Esophagus squamous epithelium (tissue), 5 donors: Measurements from ENCODE around the gene TPCN2. TPM values are rescaled to one million over a fixed set of nuclear protein-coding genes. Genes with fewer than 3 reads are reported as not detected.

Experiments
- DNase-seq: peaks from one replicate; lab custom pipeline; 2025; lab: John Stamatoyannopoulos, UW
- H3K27ac ChIP-seq, 4 donors: fragments of 200-600 bp; sonication (generic); one replicate each; pipeline ENCODE4 v1.5.1; 2016 to 2019; ENCODE audit warnings: mild to moderate bottlenecking in 1 of 4
- H3K27me3 ChIP-seq, 4 donors: fragments of 200-600 bp; sonication (generic); 1 replicate in 3 of 4; 2 replicates in 1 of 4; pipeline versions ENCODE4 v1.5.1 to v1.6.0; 2017 to 2021; ENCODE audit warnings: antibody characterized with exemption in 1 of 4
- H3K36me3 ChIP-seq, 3 donors: fragments of 200-600 bp; sonication (generic); one replicate each; pipeline ENCODE4 v1.5.1; 2016 to 2019
- H3K4me1 ChIP-seq, 3 donors: fragments of 200-600 bp; sonication (generic); one replicate each; pipeline ENCODE4 v1.5.1; 2017 to 2019
- H3K4me3 ChIP-seq, 4 donors: fragments of 200-600 bp; sonication (generic); 1 replicate in 3 of 4; 2 replicates in 1 of 4; pipeline ENCODE4 v1.5.1; 2016 to 2019; ENCODE audit warnings: mild to moderate bottlenecking in 2 of 4, moderate library complexity in 1 of 4
- H3K9me3 ChIP-seq, 3 donors: fragments of 200-600 bp; sonication (generic); one replicate each; pipeline ENCODE4 v1.5.1; 2016 to 2019
- CTCF ChIP-seq, 6 experiments: fragments of 450-650 bp in 4 of 6; fragments of 200-600 bp in 2 of 6; sonication (generic) in 2 of 6; IDR thresholded peaks; one replicate each; pipeline ENCODE4 v1.5.1; 2016 to 2019; ENCODE audit warnings: antibody characterized with exemption in 6 of 6, mild to moderate bottlenecking in 4 of 6, moderate library complexity in 4 of 6
- POLR2A ChIP-seq, 4 donors: fragments of 450-650 bp; IDR thresholded peaks; one replicate each; pipeline ENCODE4 v1.6.1; 2017; ENCODE audit warnings: antibody characterized with exemption in 4 of 4, mild to moderate bottlenecking in 4 of 4, moderate library complexity in 3 of 4
- WGBS, 2 donors: methylation state at CpG; one replicate each; pipeline ENCODE4 v1.1.5; 2018; 5-methylcytosine and 5-hydroxymethylcytosine counted together
- intact Hi-C: fragments of 100-400 bp; cut with DNase I; formaldehyde crosslinking; loops from one replicate; pipeline ENCODE4 v1.15.0; 2022
- total RNA-seq, 4 donors: library from RNA; depleted of rRNA; stranded (reverse); fragments of >200 nt; gene quantifications; one replicate each; pipeline ENCODE4 v1.1.0, GENCODE V29; 2016
- donor health status: DM: yes; HTN: yes; CAD: no.

The TPCN2 gene
- total RNA-seq, 4 donors from 2014 or later: 7.9 to 12.0 (median 9.1) TPM

DNA sequence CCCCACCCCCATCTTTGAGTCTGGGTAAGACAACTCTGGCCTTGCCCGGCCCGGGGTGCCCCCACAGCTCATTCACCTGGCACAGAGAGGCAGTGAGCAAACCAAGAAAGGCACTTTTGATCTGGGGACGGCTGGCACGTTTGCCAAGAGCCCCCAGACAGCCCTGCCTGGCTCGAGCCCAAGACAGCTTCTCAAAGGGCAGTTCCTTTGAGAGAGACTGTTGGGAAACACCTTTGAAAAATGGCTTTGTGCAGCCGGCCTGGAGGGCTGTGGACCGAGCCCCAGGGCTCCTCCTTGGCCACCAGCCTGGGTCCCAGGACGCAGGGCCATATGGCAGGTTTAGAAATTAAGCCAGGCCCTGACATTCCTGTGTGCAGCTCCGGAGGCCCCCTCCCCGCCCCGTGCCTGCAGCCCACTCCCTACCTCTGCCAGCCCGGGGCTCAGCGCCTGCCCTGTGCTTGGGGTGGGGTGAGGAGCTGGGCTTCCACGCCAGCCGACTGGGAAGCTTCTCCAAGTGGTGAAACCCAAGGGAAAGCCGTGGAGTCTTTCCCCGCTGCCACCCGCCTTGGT is 56.8 kb downstream of the TPCN2 start:
- peaks cover 0 to 31% (median 7%) of the 10 kb centered on the region in 3 donors for H3K4me1 ChIP-seq
- no peaks in the 10 kb centered on the region for H3K9me3 ChIP-seq
- DNase-seq: no peak
- H3K36me3 ChIP-seq: no peaks in the 10 kb centered on the region
- TF ChIP-seq POLR2A (IDR thresholded peaks at IDR 0.05): no peak
- no peak for TF ChIP-seq CTCF (IDR thresholded peaks at IDR 0.05)
- intact Hi-C loops: no loop called here
- H3K4me3 ChIP-seq: no peak overlapping the region
- peak overlapping the region in 1 of 4 donors; percentile 3 for H3K27ac ChIP-seq
- peaks cover 0 to 8% (median 0%) of the 10 kb centered on the region in 4 donors for H3K27me3 ChIP-seq
- 73 to 80% methylated on average over 3 to 9 of the region's 18 CpGs for WGBS, 2 donors

DNA sequence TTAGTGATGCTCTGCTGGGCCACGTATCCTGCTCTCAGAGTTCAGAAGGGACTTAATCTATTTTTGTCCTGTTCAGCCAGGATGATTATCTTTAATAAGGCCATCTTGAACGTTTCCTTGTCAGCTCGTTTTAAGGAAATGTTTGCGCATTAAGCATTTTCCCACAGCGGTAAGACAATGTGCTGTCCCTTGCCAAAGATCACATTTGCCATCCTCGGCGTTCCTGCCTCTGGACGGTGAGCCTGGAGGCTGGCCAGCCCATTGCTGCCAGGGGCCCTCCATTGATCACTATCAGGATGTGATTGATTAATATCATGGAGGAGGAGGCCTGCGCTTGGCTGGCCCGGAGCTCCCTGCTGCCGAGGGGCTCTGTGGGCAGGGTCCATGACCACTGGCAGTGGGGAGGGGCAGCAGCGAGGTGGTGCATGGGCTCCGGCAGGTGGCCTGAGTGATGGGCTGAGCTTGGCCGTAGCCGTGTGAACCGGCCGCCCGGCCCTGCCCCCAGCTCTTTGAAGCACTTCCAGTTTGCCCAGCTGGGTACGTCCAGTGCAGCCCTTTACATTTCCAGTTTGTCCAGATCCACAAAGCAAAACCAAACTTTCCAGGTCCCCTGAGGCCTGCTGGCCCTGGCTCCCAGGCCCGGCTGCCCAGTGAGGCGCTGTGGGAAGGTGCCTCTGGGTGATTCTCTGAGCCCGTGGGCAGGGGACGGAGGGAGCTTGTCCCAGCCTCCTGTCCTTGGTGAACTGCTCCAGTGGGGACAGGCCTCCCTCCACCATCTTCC is 57.5 kb downstream of the TPCN2 start:
- Histone ChIP-seq H3K9me3 (no peaks in the 10 kb centered on the region), H3K36me3 (no peaks in the 10 kb centered on the region), H3K27me3 (peaks cover 0 to 1% (median 0%) of the 10 kb centered on the region in 4 donors), H3K27ac (peak overlapping the region in 2 of 4 donors; percentile 11 to 45), H3K4me1 (peaks cover 0 to 31% (median 7%) of the 10 kb centered on the region in 3 donors), H3K4me3 (no peak overlapping the region)
- no peak for DNase-seq
- WGBS, 2 donors: 61 to 73% methylated on average over 8 of the region's 23 CpGs
- no peak for TF ChIP-seq CTCF (IDR thresholded peaks at IDR 0.05)
- intact Hi-C loops: no loop called here

GRCh38 chr11:69107413-69107812 is 58.7 kb downstream of the TPCN2 start:
- no peaks in the 10 kb centered on the region for H3K27me3 ChIP-seq
- TF ChIP-seq CTCF (IDR thresholded peaks at IDR 0.05): no peak
- TF ChIP-seq POLR2A (IDR thresholded peaks at IDR 0.05): no peak
- intact Hi-C loops: no loop called here
- H3K4me3 ChIP-seq: no peak overlapping the region
- no peak overlapping the region for H3K27ac ChIP-seq
- H3K4me1 ChIP-seq: peaks cover 0 to 19% (median 3%) of the 10 kb centered on the region in 3 donors
- DNase-seq: no peak
- no peaks in the 10 kb centered on the region for H3K36me3 ChIP-seq
- no peaks in the 10 kb centered on the region for H3K9me3 ChIP-seq

DNA sequence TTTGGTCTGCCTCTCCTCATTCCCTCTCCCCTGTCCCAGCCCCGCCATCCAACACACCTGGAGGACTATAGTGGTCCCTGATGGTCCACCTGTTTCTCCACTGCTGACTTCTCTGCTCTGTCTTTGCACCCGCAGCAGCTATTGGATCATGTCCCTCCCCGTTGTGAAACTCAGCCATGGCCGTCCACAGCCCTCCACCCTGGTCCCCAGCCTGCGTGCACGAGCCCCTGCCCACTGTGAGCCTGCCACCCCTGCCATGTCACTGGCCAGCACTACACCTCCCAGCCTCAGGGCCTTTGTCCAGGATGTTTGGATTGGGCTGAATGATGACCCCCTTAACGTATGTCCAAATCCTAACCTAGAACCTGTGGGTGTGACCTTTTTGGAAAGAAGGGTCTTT is 59.3 kb downstream of the TPCN2 start:
- TF ChIP-seq CTCF (IDR thresholded peaks at IDR 0.05) (no peak), POLR2A (IDR thresholded peaks at IDR 0.05) (no peak)
- Histone ChIP-seq H3K4me3 (no peak overlapping the region), H3K9me3 (no peaks in the 10 kb centered on the region), H3K4me1 (peaks cover 0 to 17% (median 3%) of the 10 kb centered on the region in 3 donors), H3K27me3 (no peaks in the 10 kb centered on the region), H3K36me3 (no peaks in the 10 kb centered on the region), H3K27ac (no peak overlapping the region)
- DNase-seq: no peak
- intact Hi-C loops: no loop called here
- WGBS, 2 donors: 90 to 98% methylated on average over 6 of the region's 7 CpGs

- no peaks in the 10 kb centered on the region for H3K9me3 ChIP-seq
- no peaks in the 10 kb centered on the region for H3K36me3 ChIP-seq
- intact Hi-C loops: no loop called here
- 66 to 85% methylated on average over 5 of the region's 5 CpGs for WGBS, 2 donors
- H3K4me3 ChIP-seq: no peak overlapping the region
- TF ChIP-seq CTCF (IDR thresholded peaks at IDR 0.05): no peak
- no peak for TF ChIP-seq POLR2A (IDR thresholded peaks at IDR 0.05)
- H3K27ac ChIP-seq: no peak overlapping the region
- peaks cover 0 to 17% (median 3%) of the 10 kb centered on the region in 3 donors for H3K4me1 ChIP-seq
- no peak for DNase-seq
- no peaks in the 10 kb centered on the region for H3K27me3 ChIP-seq
Observed at GRCh38 chr11:69108559-69108958, 59.8 kb downstream of the TPCN2 start.
